Measurements from ENCODE around the gene RASSF1. TPM values are rescaled to one million over a fixed set of nuclear protein-coding genes. Genes with fewer than 3 reads are reported as not detected.
A peak's percentile ranks its signal among the peaks of the same experiment; 100 is the strongest.

RASSF1 gene
- total and polyA plus RNA-seq, 2 of the 13 experiments (the other 11 are each of a cell fraction or from before 2014, with no cell fraction given): 10.2 to 27.5 TPM

DNA sequence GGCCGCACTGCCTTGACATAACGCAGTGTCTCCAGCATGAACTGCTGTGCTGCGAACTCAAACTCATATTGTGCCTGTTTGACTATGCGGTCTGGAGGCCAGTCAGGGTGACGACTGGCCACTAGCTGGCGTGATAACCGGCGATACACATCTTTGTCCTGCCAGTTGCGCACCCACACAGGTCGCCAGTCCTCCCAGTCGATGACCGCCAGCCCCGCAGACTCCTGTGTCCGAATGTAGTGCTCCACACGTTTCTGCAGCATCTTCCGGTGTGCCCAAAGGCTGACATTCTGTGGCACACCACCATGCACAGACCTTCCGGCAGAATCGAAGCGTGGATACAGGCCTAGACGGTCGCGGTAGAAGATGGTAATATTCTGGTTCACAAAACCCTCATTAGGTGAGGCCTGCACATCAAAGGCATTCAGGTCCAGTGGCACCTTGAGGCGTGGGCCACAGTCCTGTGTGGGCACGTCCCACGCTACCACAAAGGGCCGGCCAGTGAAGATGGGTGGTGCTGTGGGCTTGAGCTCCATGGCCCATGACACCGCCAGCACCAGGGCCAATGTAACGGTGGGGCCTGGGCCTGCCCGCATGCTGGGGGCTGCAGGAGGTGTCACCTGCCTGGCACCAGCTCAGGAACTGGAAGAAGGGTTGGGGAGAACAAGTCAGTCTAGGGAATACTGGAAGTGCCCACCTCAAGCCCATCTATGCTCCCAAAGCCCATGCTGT is 20.6 kb downstream of the RASSF1 start (continued):
- TF ChIP-seq NCOA2 (CRISPR knock-in tag; IDR thresholded peaks at IDR 0.05) (no peak), FLYWCH1 (CRISPR knock-in tag; IDR thresholded peaks at IDR 0.05) (no peak), ZNF781 (CRISPR knock-in tag; IDR thresholded peaks at IDR 0.05; ENCODE audit: borderline replicate concordance, not compliant biosample characterization) (no peak), ZSCAN12 (CRISPR knock-in tag; IDR thresholded peaks at IDR 0.05) (no peak), NR1H2 (CRISPR knock-in tag; IDR thresholded peaks at IDR 0.05; ENCODE audit: borderline replicate concordance, low read depth) (no peak), SNAPC2 (CRISPR knock-in tag; IDR thresholded peaks at IDR 0.05) (no peak), ZNF292 (CRISPR knock-in tag; IDR thresholded peaks at IDR 0.05; ENCODE audit: borderline replicate concordance, low read depth) (no peak), HOXA3 (CRISPR knock-in tag; IDR thresholded peaks at IDR 0.05) (0 out of 2 replicates have a peak, but pooled peaks have one; percentile 13), TMF1 (CRISPR knock-in tag; IDR thresholded peaks at IDR 0.05; ENCODE audit: low read depth) (no peak), JUNB (CRISPR knock-in tag; IDR thresholded peaks at IDR 0.05; ENCODE audit: borderline replicate concordance) (no peak), ZNF205 (CRISPR knock-in tag; IDR thresholded peaks at IDR 0.05) (no peak), ZNF230 (CRISPR knock-in tag; IDR thresholded peaks at IDR 0.05) (no peak), ZNF263 (CRISPR knock-in tag; IDR thresholded peaks at IDR 0.05) (peak; percentile 74), ZNF782 (CRISPR knock-in tag; IDR thresholded peaks at IDR 0.05; ENCODE audit: borderline replicate concordance) (no peak), SNAI1 (CRISPR knock-in tag; IDR thresholded peaks at IDR 0.05; ENCODE audit: borderline replicate concordance) (no peak), ZNF138 (CRISPR knock-in tag; IDR thresholded peaks at IDR 0.05; ENCODE audit: low read depth) (peak; percentile 53; the same call in 1 of the 2 replicates)
- TF ChIP-seq, protein P1, sequence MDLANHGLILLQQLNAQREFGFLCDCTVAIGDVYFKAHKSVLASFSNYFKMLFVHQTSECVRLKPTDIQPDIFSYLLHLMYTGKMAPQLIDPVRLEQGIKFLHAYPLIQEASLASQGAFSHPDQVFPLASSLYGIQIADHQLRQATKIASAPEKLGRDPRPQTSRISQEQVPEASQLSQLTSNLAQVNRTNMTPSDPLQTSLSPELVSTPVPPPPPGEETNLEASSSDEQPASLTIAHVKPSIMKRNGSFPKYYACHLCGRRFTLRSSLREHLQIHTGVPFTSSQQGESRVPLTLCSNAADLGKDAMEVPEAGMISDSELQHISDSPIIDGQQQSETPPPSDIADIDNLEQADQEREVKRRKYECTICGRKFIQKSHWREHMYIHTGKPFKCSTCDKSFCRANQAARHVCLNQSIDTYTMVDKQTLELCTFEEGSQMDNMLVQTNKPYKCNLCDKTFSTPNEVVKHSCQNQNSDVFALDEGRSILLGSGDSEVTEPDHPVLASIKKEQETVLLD (CRISPR knock-in tag; IDR thresholded peaks at IDR 0.05; ENCODE audit: low read depth): no peak
- TF ChIP-seq, protein P2, sequence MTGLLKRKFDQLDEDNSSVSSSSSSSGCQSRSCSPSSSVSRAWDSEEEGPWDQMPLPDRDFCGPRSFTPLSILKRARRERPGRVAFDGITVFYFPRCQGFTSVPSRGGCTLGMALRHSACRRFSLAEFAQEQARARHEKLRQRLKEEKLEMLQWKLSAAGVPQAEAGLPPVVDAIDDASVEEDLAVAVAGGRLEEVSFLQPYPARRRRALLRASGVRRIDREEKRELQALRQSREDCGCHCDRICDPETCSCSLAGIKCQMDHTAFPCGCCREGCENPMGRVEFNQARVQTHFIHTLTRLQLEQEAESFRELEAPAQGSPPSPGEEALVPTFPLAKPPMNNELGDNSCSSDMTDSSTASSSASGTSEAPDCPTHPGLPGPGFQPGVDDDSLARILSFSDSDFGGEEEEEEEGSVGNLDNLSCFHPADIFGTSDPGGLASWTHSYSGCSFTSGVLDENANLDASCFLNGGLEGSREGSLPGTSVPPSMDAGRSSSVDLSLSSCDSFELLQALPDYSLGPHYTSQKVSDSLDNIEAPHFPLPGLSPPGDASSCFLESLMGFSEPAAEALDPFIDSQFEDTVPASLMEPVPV (CRISPR knock-in tag; IDR thresholded peaks at IDR 0.05): no peak
- TF ChIP-seq, protein P3, sequence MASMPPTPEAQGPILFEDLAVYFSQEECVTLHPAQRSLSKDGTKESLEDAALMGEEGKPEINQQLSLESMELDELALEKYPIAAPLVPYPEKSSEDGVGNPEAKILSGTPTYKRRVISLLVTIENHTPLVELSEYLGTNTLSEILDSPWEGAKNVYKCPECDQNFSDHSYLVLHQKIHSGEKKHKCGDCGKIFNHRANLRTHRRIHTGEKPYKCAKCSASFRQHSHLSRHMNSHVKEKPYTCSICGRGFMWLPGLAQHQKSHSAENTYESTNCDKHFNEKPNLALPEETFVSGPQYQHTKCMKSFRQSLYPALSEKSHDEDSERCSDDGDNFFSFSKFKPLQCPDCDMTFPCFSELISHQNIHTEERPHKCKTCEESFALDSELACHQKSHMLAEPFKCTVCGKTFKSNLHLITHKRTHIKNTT (CRISPR knock-in tag; IDR thresholded peaks at IDR 0.05): no peak
- TF ChIP-seq, protein P4, sequence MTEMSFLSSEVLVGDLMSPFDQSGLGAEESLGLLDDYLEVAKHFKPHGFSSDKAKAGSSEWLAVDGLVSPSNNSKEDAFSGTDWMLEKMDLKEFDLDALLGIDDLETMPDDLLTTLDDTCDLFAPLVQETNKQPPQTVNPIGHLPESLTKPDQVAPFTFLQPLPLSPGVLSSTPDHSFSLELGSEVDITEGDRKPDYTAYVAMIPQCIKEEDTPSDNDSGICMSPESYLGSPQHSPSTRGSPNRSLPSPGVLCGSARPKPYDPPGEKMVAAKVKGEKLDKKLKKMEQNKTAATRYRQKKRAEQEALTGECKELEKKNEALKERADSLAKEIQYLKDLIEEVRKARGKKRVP (CRISPR knock-in tag; IDR thresholded peaks at IDR 0.05): no peak
- TF ChIP-seq, protein P5, sequence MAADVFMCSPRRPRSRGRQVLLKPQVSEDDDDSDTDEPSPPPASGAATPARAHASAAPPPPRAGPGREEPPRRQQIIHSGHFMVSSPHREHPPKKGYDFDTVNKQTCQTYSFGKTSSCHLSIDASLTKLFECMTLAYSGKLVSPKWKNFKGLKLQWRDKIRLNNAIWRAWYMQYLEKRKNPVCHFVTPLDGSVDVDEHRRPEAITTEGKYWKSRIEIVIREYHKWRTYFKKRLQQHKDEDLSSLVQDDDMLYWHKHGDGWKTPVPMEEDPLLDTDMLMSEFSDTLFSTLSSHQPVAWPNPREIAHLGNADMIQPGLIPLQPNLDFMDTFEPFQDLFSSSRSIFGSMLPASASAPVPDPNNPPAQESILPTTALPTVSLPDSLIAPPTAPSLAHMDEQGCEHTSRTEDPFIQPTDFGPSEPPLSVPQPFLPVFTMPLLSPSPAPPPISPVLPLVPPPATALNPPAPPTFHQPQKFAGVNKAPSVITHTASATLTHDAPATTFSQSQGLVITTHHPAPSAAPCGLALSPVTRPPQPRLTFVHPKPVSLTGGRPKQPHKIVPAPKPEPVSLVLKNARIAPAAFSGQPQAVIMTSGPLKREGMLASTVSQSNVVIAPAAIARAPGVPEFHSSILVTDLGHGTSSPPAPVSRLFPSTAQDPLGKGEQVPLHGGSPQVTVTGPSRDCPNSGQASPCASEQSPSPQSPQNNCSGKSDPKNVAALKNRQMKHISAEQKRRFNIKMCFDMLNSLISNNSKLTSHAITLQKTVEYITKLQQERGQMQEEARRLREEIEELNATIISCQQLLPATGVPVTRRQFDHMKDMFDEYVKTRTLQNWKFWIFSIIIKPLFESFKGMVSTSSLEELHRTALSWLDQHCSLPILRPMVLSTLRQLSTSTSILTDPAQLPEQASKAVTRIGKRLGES (CRISPR knock-in tag; IDR thresholded peaks at IDR 0.05; ENCODE audit: borderline replicate concordance): no peak
